A549 (cell line): ENCODE results near the gene CEP76. TPM values are rescaled to one million over a fixed set of nuclear protein-coding genes. Genes with fewer than 3 reads are reported as not detected.

Experiments used
- ATAC-seq, 2 experiments: fragments of 200-7000 bp in 1 of 2; fragments of >200 bp in 1 of 2; cut with Nextera tagmentation in 1 of 2; cut with Tn5 transposase in 1 of 2; 3 replicates each; pipeline versions ENCODE4 v1.8.0 to v1.9.1; 2018 to 2020; ENCODE audit warnings: mild to moderate bottlenecking in 1 of 2, moderate library complexity in 1 of 2
- CTCF ChIA-PET: fragments of 300-600 bp; sonication (Branson Sonifier 250); formaldehyde crosslinking; extraction: SDS; loops from one replicate; lab custom pipeline; 2021; ENCODE audit warnings: antibody characterized with exemption, inconsistent platforms; lab: Yijun Ruan, JAX
- POLR2A ChIA-PET: fragments of 350-600 bp; formaldehyde crosslinking; extraction: SDS; loops from one replicate; lab custom pipeline; 2021; ENCODE audit warnings: antibody characterized with exemption, inconsistent platforms; lab: Yijun Ruan, JAX
- DNase-seq, 2 experiments: peaks; one replicate each; pipeline versions ENCODE4 v3.0.0 to v3.0.0-alpha.2; 2011 to 2016; ENCODE audit warnings: low read depth in 1 of 2, low spot score in 1 of 2
- FAIRE-seq: peaks from 2 replicates; lab custom pipeline; 2011; peaks lifted over from hg19 to GRCh38; lab: Jason Lieb, UNC
- H3K27ac ChIP-seq, 2 experiments: fragments of >200 bp; sonication (Bioruptor Twin); formaldehyde crosslinking; 3 replicates each; pipeline ENCODE4 v1.5.1; 2016 to 2017
- H3K4me1 ChIP-seq: fragments of >200 bp; sonication (Bioruptor Twin); formaldehyde crosslinking; 3 replicates; pipeline ENCODE4 v1.6.1; 2016
- H3K4me2 ChIP-seq: fragments of >200 bp; sonication (Bioruptor Twin); formaldehyde crosslinking; 3 replicates; pipeline ENCODE4 v1.6.1; 2016
- H3K4me3 ChIP-seq: fragments of >200 bp; sonication (Bioruptor Twin); formaldehyde crosslinking; 3 replicates; pipeline ENCODE4 v1.5.1; 2016
- H3K9me3 ChIP-seq: fragments of >200 bp; sonication (Bioruptor Twin); formaldehyde crosslinking; 3 replicates; pipeline ENCODE4 v1.6.1; 2016
- CBX8 ChIP-seq: fragments of 200-600 bp; sonication (generic); IDR thresholded peaks from 2 replicates; pipeline ENCODE4 v1.6.1; 2016
- CHD2 ChIP-seq: fragments of 150-350 bp; IDR thresholded peaks from 2 replicates; pipeline ENCODE4 v1.6.1; 2014; ENCODE audit warnings: low read length; ENCODE audit not compliant: partially characterized antibody
- CHD4 ChIP-seq: fragments of 200-600 bp; sonication (generic); IDR thresholded peaks from 2 replicates; pipeline ENCODE4 v1.6.1; 2016; ENCODE audit warnings: antibody characterized with exemption, mild to moderate bottlenecking, borderline replicate concordance
- CTCF ChIP-seq: fragments of >200 bp; sonication (Bioruptor Twin); formaldehyde crosslinking; IDR thresholded peaks from 3 replicates; pipeline ENCODE4 v1.5.1; 2016
- EP300 ChIP-seq, 2 experiments: fragments of >200 bp; sonication (Bioruptor Twin); formaldehyde crosslinking; IDR thresholded peaks; 2 replicates in 1 of 2; 3 replicates in 1 of 2; pipeline ENCODE4 v1.6.1; 2016 to 2017
- ESRRA ChIP-seq: fragments of 150-350 bp; IDR thresholded peaks from 2 replicates; pipeline ENCODE4 v1.6.1; 2014; ENCODE audit warnings: mild to moderate bottlenecking, low read length, borderline replicate concordance
- GATA3 ChIP-seq: IDR thresholded peaks from 2 replicates; pipeline ENCODE4 v1.6.1; 2012; ENCODE audit warnings: borderline replicate concordance
- HDAC2 ChIP-seq: fragments of 200-600 bp; sonication (generic); IDR thresholded peaks from 2 replicates; pipeline ENCODE4 v1.6.1; 2016
- HES2 ChIP-seq: fragments of >200 bp; sonication (Bioruptor Twin); formaldehyde crosslinking; IDR thresholded peaks from 2 replicates; pipeline ENCODE4 v1.6.1; 2016
- HMGXB4 ChIP-seq: fragments of 250-450 bp; sonication (Bioruptor Pico); IDR thresholded peaks from 2 replicates; pipeline ENCODE4 v1.5.0; 2021; ENCODE audit warnings: mild to moderate bottlenecking, moderate library complexity, borderline replicate concordance
- HOXA7 ChIP-seq: fragments of 250-450 bp; sonication (Bioruptor Pico); IDR thresholded peaks from 2 replicates; pipeline ENCODE4 v1.5.0; 2020; ENCODE audit warnings: mild to moderate bottlenecking, moderate library complexity
- HOXB13 ChIP-seq: fragments of 250-450 bp; sonication (Bioruptor Pico); IDR thresholded peaks from 2 replicates; pipeline ENCODE4 v1.5.0; 2020; ENCODE audit warnings: low read depth, mild to moderate bottlenecking, moderate library complexity
- HOXB5 ChIP-seq: fragments of 250-450 bp; sonication (Bioruptor Pico); IDR thresholded peaks from 2 replicates; pipeline ENCODE4 v1.5.0; 2020; ENCODE audit warnings: mild to moderate bottlenecking, moderate library complexity
- JUN ChIP-seq, 2 experiments: fragments of >200 bp; sonication (Bioruptor Twin); formaldehyde crosslinking; IDR thresholded peaks; 2 replicates in 1 of 2; 3 replicates in 1 of 2; pipeline ENCODE4 v1.6.1; 2016 to 2017
- KDM1A ChIP-seq: fragments of 200-600 bp; sonication (generic); IDR thresholded peaks from 2 replicates; pipeline ENCODE4 v1.6.1; 2016; ENCODE audit warnings: low read depth, mild to moderate bottlenecking
- KDM5A ChIP-seq: fragments of 200-600 bp; sonication (generic); IDR thresholded peaks from 2 replicates; pipeline ENCODE4 v1.6.1; 2016; ENCODE audit warnings: antibody characterized with exemption, mild to moderate bottlenecking
- MAFK ChIP-seq: fragments of 450-650 bp; IDR thresholded peaks from 2 replicates; pipeline ENCODE4 v1.6.1; 2014; ENCODE audit not compliant: partially characterized antibody
- MYC ChIP-seq: IDR thresholded peaks from 2 replicates; pipeline ENCODE4 v1.6.1; 2012; ENCODE audit warnings: mild to moderate bottlenecking, inconsistent platforms, low read length, improper control_type of control experiment, borderline replicate concordance
- PBX3 ChIP-seq: IDR thresholded peaks from 2 replicates; pipeline ENCODE4 v1.6.1; 2012
- PHF8 ChIP-seq: fragments of 200-600 bp; sonication (generic); IDR thresholded peaks from 2 replicates; pipeline ENCODE4 v1.6.1; 2016; ENCODE audit warnings: low read depth, mild to moderate bottlenecking, antibody characterized with exemption, moderate library complexity, borderline replicate concordance
- POLR2A ChIP-seq: IDR thresholded peaks from 2 replicates; pipeline ENCODE4 v1.6.1; 2012; ENCODE audit warnings: mild to moderate bottlenecking, low read length
- RAD21 ChIP-seq, 2 experiments: fragments of >200 bp in 1 of 2; sonication (Bioruptor Twin) in 1 of 2; formaldehyde crosslinking in 1 of 2; IDR thresholded peaks in 1 of 2; conservative IDR thresholded peaks in 1 of 2; 2 replicates in 1 of 2; 3 replicates in 1 of 2; pipeline ENCODE4 v1.6.1; 2012 to 2018; ENCODE audit warnings: inconsistent platforms in 1 of 2
- RCOR1 ChIP-seq: fragments of 150-350 bp; IDR thresholded peaks from 2 replicates; pipeline ENCODE4 v1.6.1; 2014; ENCODE audit warnings: antibody characterized with exemption, low read length, low read depth
- RNF2 ChIP-seq: fragments of 200-600 bp; sonication (generic); IDR thresholded peaks from 2 replicates; pipeline ENCODE4 v1.6.1; 2016; ENCODE audit warnings: low read depth, mild to moderate bottlenecking, antibody characterized with exemption, moderate library complexity, borderline replicate concordance
- SREBF2 ChIP-seq: fragments of 450-650 bp; IDR thresholded peaks from 2 replicates; pipeline ENCODE4 v1.6.1; 2014; ENCODE audit warnings: mild to moderate bottlenecking, moderate library complexity
- TFCP2L1 ChIP-seq: fragments of 250-450 bp; sonication (Bioruptor Pico); IDR thresholded peaks from 2 replicates; pipeline ENCODE4 v1.5.0; 2021; ENCODE audit warnings: mild to moderate bottlenecking
- TP53 ChIP-seq: fragments of 250-450 bp; sonication (Bioruptor Pico); IDR thresholded peaks from 2 replicates; pipeline ENCODE4 v1.5.0; 2021; ENCODE audit warnings: mild to moderate bottlenecking, moderate library complexity
- ZC3H11A ChIP-seq: fragments of 450-650 bp; IDR thresholded peaks from 2 replicates; pipeline ENCODE4 v1.6.1; 2014; ENCODE audit warnings: antibody characterized with exemption, mild to moderate bottlenecking
- ZNF302 ChIP-seq: fragments of 250-450 bp; sonication (Bioruptor Pico); IDR thresholded peaks from 2 replicates; pipeline ENCODE4 v1.9.0; 2021; ENCODE audit warnings: inconsistent platforms, mild to moderate bottlenecking, moderate library complexity
- WGBS: methylation state at CpG from one replicate; pipeline ENCODE4 v1.1.6; 2017; ENCODE audit errors: missing lambda C conversion rate; 5-methylcytosine and 5-hydroxymethylcytosine counted together
- polyA plus RNA-seq, 4 experiments: library from polyadenylated mRNA; depleted of rRNA in 3 of 4; stranded (reverse); fragments of >200 nt; fragmentation: RNase III in 1 of 4; extraction: RNeasy Plus Mini Kit Qiagen cat#74134 plus additional on column Dnase treatment in 1 of 4; gene quantifications; 2 replicates in 3 of 4; 3 replicates in 1 of 4; pipeline ENCODE4 v1.2.3, GENCODE V29; 2011 to 2017

Gene CEP76
- polyA plus RNA-seq, 2 of the 4 experiments (the other 2 are of a cell fraction), result 7.8 to 13.1 TPM

GRCh38 chr18:12647773-12648172 lies 54.8 kb downstream of the CEP76 start:
- H3K4me1 ChIP-seq, result peaks cover 20% of the 10 kb centered on the region
- CTCF ChIA-PET, result no interaction called here
- H3K4me3 ChIP-seq, result no peak overlapping the region
- POLR2A ChIA-PET, result no interaction called here
- no peaks in the 10 kb centered on the region for H3K9me3 ChIP-seq
- ATAC-seq (no peak), FAIRE-seq (no peak)
- WGBS, result 95% methylated on average over 3 of the region's 3 CpGs
- no peak for TF ChIP-seq CHD4
- TF ChIP-seq, all 56 proteins: peak for 0
- DNase-seq, result no peak
- Histone ChIP-seq H3K4me2 (no peak overlapping the region), H3K27ac (no peak overlapping the region)

GRCh38 chr18:12645751-12646203 lies 56.7 kb downstream of the CEP76 start:
- H3K4me3 ChIP-seq, result no peak overlapping the region
- ChIA-PET POLR2A (no interaction called here), CTCF (no interaction called here)
- no peak for TF ChIP-seq ESRRA
- TF ChIP-seq MAFK, result no peak
- TF ChIP-seq RNF2, result no peak
- no peak for TF ChIP-seq KDM5A
- TF ChIP-seq GATA3, result no peak
- no peak for TF ChIP-seq PBX3
- TF ChIP-seq HES2, result no peak
- no peak for TF ChIP-seq MYC
- no peak for TF ChIP-seq CTCF
- no peak for TF ChIP-seq RAD21 (conservative IDR thresholded peaks at IDR 0.05 in 1 of 2, IDR thresholded peaks at IDR 0.05 in 1 of 2)
- TF ChIP-seq ZC3H11A, result no peak
- TF ChIP-seq TFCP2L1 (CRISPR knock-in tag), result no peak
- TF ChIP-seq RCOR1, result no peak
- TF ChIP-seq HOXB5 (CRISPR knock-in tag), result no peak
- TF ChIP-seq POLR2A, result no peak
- TF ChIP-seq SREBF2, result no peak
- TF ChIP-seq CBX8, result no peak
- no peak for TF ChIP-seq PHF8
- no peak for TF ChIP-seq HMGXB4 (CRISPR knock-in tag)
- no peak for FAIRE-seq
- WGBS, result 82% methylated on average over 10 of the region's 10 CpGs
- ATAC-seq, result no peak
- no peak overlapping the region for H3K27ac ChIP-seq
- no peak for DNase-seq
- peaks cover 27% of the 10 kb centered on the region for H3K4me1 ChIP-seq
- H3K4me2 ChIP-seq, result no peak overlapping the region
- H3K9me3 ChIP-seq, result no peaks in the 10 kb centered on the region

- ATAC-seq (no peak), DNase-seq (no peak), FAIRE-seq (no peak)
- no peak overlapping the region for H3K27ac ChIP-seq
- POLR2A ChIA-PET, result no interaction called here
- H3K4me1 ChIP-seq, result peaks cover 27% of the 10 kb centered on the region
- CTCF ChIA-PET, result no interaction called here
- H3K9me3 ChIP-seq, result no peaks in the 10 kb centered on the region
- H3K4me3 ChIP-seq, result no peak overlapping the region
- no peak overlapping the region for H3K4me2 ChIP-seq
- TF ChIP-seq JUN (IDR thresholded peaks at IDR 0.05), result no peak
- TF ChIP-seq ZNF302, result no peak
- no peak for TF ChIP-seq EP300 (IDR thresholded peaks at IDR 0.05)
- no peak for TF ChIP-seq HOXB13 (CRISPR knock-in tag)
- TF ChIP-seq TP53 (CRISPR knock-in tag), result no peak
- TF ChIP-seq KDM1A, result no peak
- TF ChIP-seq HOXA7 (CRISPR knock-in tag), result no peak
- no peak for TF ChIP-seq HDAC2
- no peak for TF ChIP-seq GATA3
- no peak for TF ChIP-seq HMGXB4 (CRISPR knock-in tag)
- no peak for TF ChIP-seq PBX3
- TF ChIP-seq CHD2, result no peak
Measured at GRCh38 chr18:12645254-12645653, 57.3 kb downstream of the CEP76 start.
